Vagina (tissue), 2 donors: Measurements from ENCODE around the gene CBLN3. TPM values are rescaled to one million over a fixed set of nuclear protein-coding genes. Genes with fewer than 3 reads are reported as not detected.

Experiments
- DNase-seq, 2 donors: peaks; one replicate each; pipeline ENCODE4 v3.0.0-alpha.2; 2017; ENCODE audit errors: extremely low spot score in 2 of 2
- H3K27ac ChIP-seq: fragments of 200-600 bp; sonication (generic); one replicate; pipeline ENCODE4 v1.5.1; 2019
- H3K27me3 ChIP-seq: fragments of 200-600 bp; sonication (generic); one replicate; pipeline ENCODE4 v1.5.1; 2019
- H3K36me3 ChIP-seq, 2 donors: fragments of 200-600 bp; sonication (generic); one replicate each; pipeline ENCODE4 v1.5.1; 2017 to 2019
- H3K4me1 ChIP-seq: fragments of 200-600 bp; sonication (generic); one replicate; pipeline ENCODE4 v1.5.1; 2019
- H3K4me3 ChIP-seq, 2 donors: fragments of 200-600 bp; sonication (generic); 1 replicate in 1 of 2; 2 replicates in 1 of 2; pipeline ENCODE4 v1.5.1; 2016 to 2019
- H3K9me3 ChIP-seq: fragments of 200-600 bp; sonication (generic); one replicate; pipeline ENCODE4 v1.5.1; 2019
- POLR2A ChIP-seq, 2 donors: fragments of 450-650 bp; IDR thresholded peaks; one replicate each; pipeline ENCODE4 v1.6.1; 2017; ENCODE audit warnings: antibody characterized with exemption in 2 of 2, mild to moderate bottlenecking in 2 of 2, moderate library complexity in 2 of 2
- POLR2AphosphoS5 ChIP-seq, 2 donors: sonication (generic); formaldehyde crosslinking; IDR thresholded peaks; one replicate each; pipeline ENCODE4 v1.9.0; 2017; ENCODE audit warnings: antibody characterized with exemption in 2 of 2, mild to moderate bottlenecking in 2 of 2, low read depth in 1 of 2; ENCODE audit not compliant: insufficient read depth in 1 of 2
- intact Hi-C: fragments of 100-400 bp; cut with DNase I; formaldehyde crosslinking; loops from one replicate; pipeline ENCODE4 v1.15.1; 2023
- total RNA-seq: library from RNA; depleted of rRNA; stranded (reverse); fragments of >200 nt; gene quantifications from one replicate; pipeline ENCODE4 v1.2.3, GENCODE V29; 2016
- TF ChIP-seq, protein P1 (sequence below), 3 experiments: fragments of 450-650 bp in 2 of 3; fragments of 200-600 bp in 1 of 3; sonication (generic) in 1 of 3; IDR thresholded peaks; one replicate each; pipeline ENCODE4 v1.5.1; 2017 to 2019; ENCODE audit warnings: antibody characterized with exemption in 3 of 3, mild to moderate bottlenecking in 2 of 3, moderate library complexity in 2 of 3

Gene CBLN3
- total RNA-seq, 1 donor from 2014 or later: 1.7 TPM

- H3K9me3 ChIP-seq: no peaks in the 10 kb centered on the region
- TF ChIP-seq, protein P1, sequence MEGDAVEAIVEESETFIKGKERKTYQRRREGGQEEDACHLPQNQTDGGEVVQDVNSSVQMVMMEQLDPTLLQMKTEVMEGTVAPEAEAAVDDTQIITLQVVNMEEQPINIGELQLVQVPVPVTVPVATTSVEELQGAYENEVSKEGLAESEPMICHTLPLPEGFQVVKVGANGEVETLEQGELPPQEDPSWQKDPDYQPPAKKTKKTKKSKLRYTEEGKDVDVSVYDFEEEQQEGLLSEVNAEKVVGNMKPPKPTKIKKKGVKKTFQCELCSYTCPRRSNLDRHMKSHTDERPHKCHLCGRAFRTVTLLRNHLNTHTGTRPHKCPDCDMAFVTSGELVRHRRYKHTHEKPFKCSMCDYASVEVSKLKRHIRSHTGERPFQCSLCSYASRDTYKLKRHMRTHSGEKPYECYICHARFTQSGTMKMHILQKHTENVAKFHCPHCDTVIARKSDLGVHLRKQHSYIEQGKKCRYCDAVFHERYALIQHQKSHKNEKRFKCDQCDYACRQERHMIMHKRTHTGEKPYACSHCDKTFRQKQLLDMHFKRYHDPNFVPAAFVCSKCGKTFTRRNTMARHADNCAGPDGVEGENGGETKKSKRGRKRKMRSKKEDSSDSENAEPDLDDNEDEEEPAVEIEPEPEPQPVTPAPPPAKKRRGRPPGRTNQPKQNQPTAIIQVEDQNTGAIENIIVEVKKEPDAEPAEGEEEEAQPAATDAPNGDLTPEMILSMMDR (IDR thresholded peaks at IDR 0.05): no peak
- TF ChIP-seq POLR2AphosphoS5 (IDR thresholded peaks at IDR 0.05; ENCODE audit: insufficient read depth in 1 of 2, low read depth in 1 of 2) (no peak), POLR2A (IDR thresholded peaks at IDR 0.05) (no peak)
- peaks cover 78% of the 10 kb centered on the region for H3K4me1 ChIP-seq
- H3K27ac ChIP-seq: peak overlapping the region; percentile 91
- intact Hi-C loops: no loop called here
- DNase-seq: no peak
- H3K27me3 ChIP-seq: no peaks in the 10 kb centered on the region
- peak overlapping the region; percentile 69 to 79 for H3K4me3 ChIP-seq
- H3K36me3 ChIP-seq: no peaks in the 10 kb centered on the region
Measured at GRCh38 chr14:24399999-24400718, 29.3 kb downstream of the CBLN3 start.

DNA sequence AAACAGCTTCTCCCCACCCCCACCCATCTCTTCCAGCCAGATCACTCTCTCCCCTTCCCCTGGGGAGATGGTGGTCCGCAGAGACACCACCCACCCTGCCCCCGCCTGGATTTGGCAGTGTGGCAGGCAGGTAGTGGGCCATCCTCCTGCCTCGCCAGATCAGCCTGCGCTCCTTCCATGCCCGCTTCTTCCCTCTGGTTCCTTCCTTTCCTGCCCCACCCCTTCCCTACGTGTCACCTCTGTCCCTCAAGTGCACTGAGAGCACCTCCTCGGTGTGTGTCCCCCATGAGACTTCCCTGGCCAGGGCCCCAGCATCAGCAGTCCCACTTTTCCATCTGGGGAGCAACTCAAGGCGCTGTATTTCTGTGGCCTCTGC is 30.0 kb downstream of the CBLN3 start:
- H3K27ac ChIP-seq: peak overlapping the region; percentile 91
- intact Hi-C loops: no loop called here
- TF ChIP-seq POLR2AphosphoS5 (IDR thresholded peaks at IDR 0.05; ENCODE audit: insufficient read depth in 1 of 2, low read depth in 1 of 2) (no peak), POLR2A (IDR thresholded peaks at IDR 0.05) (no peak)
- TF ChIP-seq, protein P1 (IDR thresholded peaks at IDR 0.05): no peak
- no peaks in the 10 kb centered on the region for H3K9me3 ChIP-seq
- H3K27me3 ChIP-seq: no peaks in the 10 kb centered on the region
- no peaks in the 10 kb centered on the region for H3K36me3 ChIP-seq
- peak overlapping the region; percentile 69 to 79 for H3K4me3 ChIP-seq
- peaks cover 71% of the 10 kb centered on the region for H3K4me1 ChIP-seq
- DNase-seq: no peak

DNA sequence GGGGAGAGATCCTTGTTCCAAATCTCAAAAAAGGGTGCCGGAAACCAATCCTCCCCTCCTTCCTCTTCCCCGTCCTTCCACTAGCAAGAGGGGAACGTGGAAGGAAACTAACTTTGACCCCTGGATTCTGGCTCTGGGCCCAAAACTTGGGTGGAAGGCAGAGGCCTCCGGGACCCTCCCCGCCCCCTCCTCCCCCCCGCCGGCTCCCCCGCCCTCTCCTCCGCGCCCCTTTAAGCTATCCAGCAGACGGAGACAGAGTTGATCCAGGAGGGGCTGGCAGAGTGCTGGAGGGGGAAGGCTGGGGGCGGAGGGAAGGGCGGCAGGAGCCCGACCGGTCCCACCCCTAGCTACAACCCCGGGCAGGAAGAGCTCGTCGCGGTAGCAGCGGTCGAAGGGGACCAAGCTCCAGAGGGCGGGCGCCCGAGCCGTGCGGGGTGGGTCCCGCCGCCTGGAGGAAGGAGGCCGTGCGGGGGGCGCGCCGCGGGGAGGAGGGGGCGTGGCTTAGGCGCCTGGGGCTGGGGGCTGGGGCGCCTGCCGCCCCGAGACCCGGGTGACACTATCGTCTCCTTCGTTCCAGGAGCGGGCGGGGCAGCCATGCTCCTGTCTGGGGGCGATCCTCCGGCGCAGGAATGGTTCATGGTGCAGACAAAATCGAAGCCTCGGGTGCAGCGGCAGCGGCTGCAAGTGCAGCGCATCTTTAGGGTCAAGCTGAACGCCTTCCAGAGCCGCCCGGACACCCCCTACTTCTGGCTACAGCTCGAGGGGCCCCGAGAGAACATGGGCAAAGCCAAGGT is 30.6 kb downstream of the CBLN3 start, which contains the start of gene NYNRIN:
TSS of gene NYNRIN (plus strand) at position 351 of the 794 bp plus-strand sequence. CDS start at position 595, 244 bp downstream.
- Histone ChIP-seq H3K27me3 (no peaks in the 10 kb centered on the region), H3K36me3 (no peaks in the 10 kb centered on the region), H3K27ac (peak within 1 kb of the TSS; percentile 91), H3K4me1 (peaks cover 68% of the 10 kb centered on the region), H3K4me3 (peak within 1 kb of the TSS; percentile 69 to 79), H3K9me3 (no peaks in the 10 kb centered on the region)
- no peak for DNase-seq
- intact Hi-C loops: no loop called here
- TF ChIP-seq, protein P1 (IDR thresholded peaks at IDR 0.05): no peak
- TF ChIP-seq POLR2AphosphoS5 (IDR thresholded peaks at IDR 0.05; ENCODE audit: insufficient read depth in 1 of 2, low read depth in 1 of 2) (peak in 1 of 2 donors; percentile 46), POLR2A (IDR thresholded peaks at IDR 0.05) (peak in 1 of 2 donors; percentile 26)

DNA sequence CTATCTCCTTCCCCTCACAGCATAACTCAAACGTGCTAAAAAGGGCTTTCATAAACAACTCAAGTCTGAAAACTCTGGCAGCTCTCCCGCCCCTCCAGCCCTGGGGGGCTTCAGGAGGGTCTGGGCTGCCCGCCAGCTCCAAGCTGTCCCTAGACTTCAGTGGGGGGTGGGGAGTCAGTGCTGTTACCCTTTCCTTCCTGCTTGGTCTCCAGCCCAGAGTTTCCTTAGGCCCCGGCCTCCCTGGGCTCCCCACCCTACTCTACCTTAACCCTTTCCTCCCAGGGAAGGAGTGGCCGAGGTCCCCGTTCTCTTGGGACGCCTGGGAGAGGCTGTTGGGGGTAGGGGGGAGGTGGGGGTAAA is 31.2 kb downstream of the CBLN3 start:
- peaks cover 63% of the 10 kb centered on the region for H3K4me1 ChIP-seq
- TF ChIP-seq POLR2AphosphoS5 (IDR thresholded peaks at IDR 0.05; ENCODE audit: insufficient read depth in 1 of 2, low read depth in 1 of 2) (no peak), POLR2A (IDR thresholded peaks at IDR 0.05) (no peak)
- TF ChIP-seq, protein P1 (IDR thresholded peaks at IDR 0.05): no peak
- H3K27ac ChIP-seq: peak overlapping the region; percentile 91
- H3K27me3 ChIP-seq: no peaks in the 10 kb centered on the region
- DNase-seq: no peak
- intact Hi-C loops: no loop called here
- no peaks in the 10 kb centered on the region for H3K36me3 ChIP-seq
- H3K9me3 ChIP-seq: no peaks in the 10 kb centered on the region
- peak overlapping the region; percentile 69 to 79 for H3K4me3 ChIP-seq
